Measurements from ENCODE around the gene GNAT1. TPM values are rescaled to one million over a fixed set of nuclear protein-coding genes. Genes with fewer than 3 reads are reported as not detected.

Gene GNAT1
- total and polyA plus RNA-seq, 8 donors = not detected

DNA sequence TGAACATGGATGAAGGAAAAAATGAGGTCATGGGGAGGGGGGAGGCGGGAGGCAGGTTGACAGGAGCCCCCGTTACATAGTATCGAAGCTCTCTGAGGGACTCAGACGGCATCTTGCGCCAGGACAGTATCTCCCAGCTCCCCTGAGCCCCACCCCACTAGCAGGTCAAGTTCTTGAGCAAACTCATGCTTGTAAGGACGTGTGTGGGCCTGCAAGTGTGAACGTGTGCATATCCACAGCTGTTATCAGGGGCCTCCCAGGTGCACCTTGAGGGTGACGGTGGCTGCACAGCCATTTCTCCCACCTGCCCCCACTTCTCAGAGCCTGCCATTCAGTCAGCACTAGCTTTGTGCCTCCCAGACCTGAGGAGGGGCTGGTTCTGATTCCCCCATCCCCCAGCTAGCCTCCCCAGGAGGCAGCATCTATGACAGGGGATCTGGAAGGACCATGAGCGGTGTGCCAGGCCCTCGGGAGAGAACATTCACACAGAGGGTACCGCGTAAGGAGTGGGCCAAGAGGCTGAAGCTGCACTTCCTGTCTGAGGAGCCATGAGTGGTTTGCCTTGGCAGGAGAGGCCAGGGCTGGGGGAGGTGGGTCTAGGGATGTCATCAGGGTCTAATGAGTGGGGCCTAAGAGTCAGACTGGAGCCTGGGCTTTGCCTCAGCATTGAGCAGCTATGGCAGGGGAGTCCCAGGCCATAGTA, 33.4 kb upstream of the GNAT1 start:
- TF ChIP-seq, protein P1, sequence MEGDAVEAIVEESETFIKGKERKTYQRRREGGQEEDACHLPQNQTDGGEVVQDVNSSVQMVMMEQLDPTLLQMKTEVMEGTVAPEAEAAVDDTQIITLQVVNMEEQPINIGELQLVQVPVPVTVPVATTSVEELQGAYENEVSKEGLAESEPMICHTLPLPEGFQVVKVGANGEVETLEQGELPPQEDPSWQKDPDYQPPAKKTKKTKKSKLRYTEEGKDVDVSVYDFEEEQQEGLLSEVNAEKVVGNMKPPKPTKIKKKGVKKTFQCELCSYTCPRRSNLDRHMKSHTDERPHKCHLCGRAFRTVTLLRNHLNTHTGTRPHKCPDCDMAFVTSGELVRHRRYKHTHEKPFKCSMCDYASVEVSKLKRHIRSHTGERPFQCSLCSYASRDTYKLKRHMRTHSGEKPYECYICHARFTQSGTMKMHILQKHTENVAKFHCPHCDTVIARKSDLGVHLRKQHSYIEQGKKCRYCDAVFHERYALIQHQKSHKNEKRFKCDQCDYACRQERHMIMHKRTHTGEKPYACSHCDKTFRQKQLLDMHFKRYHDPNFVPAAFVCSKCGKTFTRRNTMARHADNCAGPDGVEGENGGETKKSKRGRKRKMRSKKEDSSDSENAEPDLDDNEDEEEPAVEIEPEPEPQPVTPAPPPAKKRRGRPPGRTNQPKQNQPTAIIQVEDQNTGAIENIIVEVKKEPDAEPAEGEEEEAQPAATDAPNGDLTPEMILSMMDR (IDR thresholded peaks at IDR 0.05) = no peak
- Histone ChIP-seq H3K4me1 (peaks cover 0 to 3% (median 0%) of the 10 kb centered on the region in 3 donors), H3K27ac (no peak overlapping the region), H3K36me3 (no peaks in the 10 kb centered on the region), H3K9me3 (no peaks in the 10 kb centered on the region), H3K4me3 (no peak overlapping the region), H3K27me3 (no peaks in the 10 kb centered on the region)
- intact Hi-C loops (cut with DNase I) = no loop called here
- 78 to 83% methylated on average over 12 of the region's 12 CpGs for WGBS, 2 donors
- ATAC-seq = no peak
- DNase-seq = no peak
- FAIRE-seq = no peak

DNA sequence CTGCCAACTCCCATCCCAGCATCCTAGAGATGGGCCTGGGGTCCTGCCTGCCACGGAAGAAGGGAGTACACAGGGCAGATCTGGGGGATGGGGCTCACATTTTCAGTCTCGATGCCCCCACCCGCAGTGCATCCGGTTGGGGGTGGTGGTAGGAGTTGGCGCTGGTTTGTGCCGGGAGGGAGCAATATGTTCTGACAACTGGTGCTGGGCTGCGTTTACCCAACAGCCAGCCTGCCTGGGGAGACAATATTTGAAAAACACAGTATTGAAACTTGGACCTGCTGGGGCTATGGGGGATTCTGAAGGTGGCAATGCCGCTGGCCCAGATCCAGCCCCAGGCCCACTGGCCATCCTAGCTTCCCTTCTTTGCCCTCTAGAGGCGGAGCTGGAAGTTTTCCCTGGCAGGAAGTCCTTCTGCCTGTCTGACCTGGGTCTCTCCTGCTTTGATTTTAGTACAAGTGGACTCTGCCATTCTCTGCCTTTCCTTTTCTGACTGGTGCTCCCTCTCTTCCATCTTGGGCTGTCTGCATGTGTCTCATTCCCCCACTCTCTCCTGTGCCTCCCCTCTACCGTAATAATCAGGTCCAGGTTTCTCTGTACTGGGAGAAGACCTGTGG, 32.8 kb upstream of the GNAT1 start:
- no peak for ATAC-seq
- Histone ChIP-seq H3K4me1 (peaks cover 0 to 3% (median 0%) of the 10 kb centered on the region in 3 donors), H3K27ac (no peak overlapping the region), H3K4me3 (no peak overlapping the region), H3K36me3 (no peaks in the 10 kb centered on the region), H3K9me3 (no peaks in the 10 kb centered on the region), H3K27me3 (no peaks in the 10 kb centered on the region)
- TF ChIP-seq, protein P1 (IDR thresholded peaks at IDR 0.05) = no peak
- intact Hi-C loops (cut with DNase I) = no loop called here
- no peak for DNase-seq
- FAIRE-seq = no peak
- WGBS, 2 donors = 73 to 79% methylated on average over 10 of the region's 10 CpGs

DNA sequence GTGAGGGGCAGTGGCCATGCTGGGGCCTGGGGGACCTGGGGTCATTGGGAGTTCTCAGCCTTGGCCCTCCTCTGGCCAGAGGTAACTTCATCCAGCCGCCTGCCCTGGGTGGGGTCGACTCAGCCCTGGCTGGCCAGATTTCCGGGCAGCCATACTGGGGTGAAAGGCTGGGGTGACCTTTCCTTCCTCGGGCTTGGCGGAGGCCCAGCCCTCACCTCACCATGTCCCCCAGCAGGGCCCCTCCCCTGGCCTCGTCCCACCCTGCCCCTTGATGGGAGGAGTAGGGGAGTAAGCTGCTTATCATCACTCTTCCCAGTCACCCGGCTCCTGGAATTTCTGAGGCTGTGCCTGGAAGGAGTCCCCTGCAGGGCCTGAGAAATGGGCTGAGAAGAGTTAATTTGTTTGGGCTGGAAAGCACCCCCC, 30.8 kb upstream of the GNAT1 start:
- intact Hi-C loops (cut with DNase I) = no loop called here
- peak in 1 of 6 donors; percentile 60 for DNase-seq
- H3K36me3 ChIP-seq = no peaks in the 10 kb centered on the region
- H3K4me3 ChIP-seq = no peak overlapping the region
- TF ChIP-seq, protein P1 (IDR thresholded peaks at IDR 0.05) = no peak
- H3K27ac ChIP-seq = no peak overlapping the region
- FAIRE-seq = no peak
- H3K4me1 ChIP-seq = peaks cover 0 to 7% (median 0%) of the 10 kb centered on the region in 3 donors
- no peaks in the 10 kb centered on the region for H3K9me3 ChIP-seq
- H3K27me3 ChIP-seq = no peaks in the 10 kb centered on the region
- ATAC-seq = no peak
- 73 to 74% methylated on average over 7 of the region's 7 CpGs for WGBS, 2 donors

DNA sequence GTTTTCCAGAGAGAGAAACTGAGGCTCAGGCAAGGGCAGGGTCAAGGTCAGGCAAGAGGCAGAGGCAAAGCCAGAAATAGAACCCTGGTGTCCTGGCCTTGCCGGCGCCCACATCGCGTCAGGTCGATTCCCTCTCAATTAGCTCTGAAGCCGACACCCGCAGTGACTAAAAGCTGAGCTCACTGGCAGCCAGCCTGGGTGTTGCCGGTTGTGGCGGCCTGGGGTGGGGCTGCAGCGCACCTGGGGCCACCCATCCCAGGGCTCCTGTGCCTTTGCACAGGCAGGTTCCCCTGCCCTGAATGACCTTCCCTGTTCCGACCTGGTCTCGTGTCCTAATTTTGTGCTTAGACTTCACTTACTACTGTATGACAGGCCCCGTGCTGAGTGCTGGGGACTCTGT, 30.1 kb upstream of the GNAT1 start:
- WGBS, 2 donors = 79 to 82% methylated on average over 13 of the region's 13 CpGs
- Histone ChIP-seq H3K9me3 (no peaks in the 10 kb centered on the region), H3K4me3 (no peak overlapping the region), H3K4me1 (peaks cover 0 to 5% (median 0%) of the 10 kb centered on the region in 3 donors), H3K27ac (no peak overlapping the region), H3K27me3 (no peaks in the 10 kb centered on the region), H3K36me3 (no peaks in the 10 kb centered on the region)
- FAIRE-seq (no peak), DNase-seq (peak in 1 of 6 donors; percentile 42), ATAC-seq (peak in 1 of 4 donors; percentile 28)
- intact Hi-C loops (cut with DNase I) = no loop called here
- TF ChIP-seq, protein P1 (IDR thresholded peaks at IDR 0.05) = no peak

Data from pancreas (tissue), 10 donors.